ENCODE results near the gene QSOX1.
A peak's percentile ranks its signal among the peaks of the same experiment; 100 is the strongest.
"Not testable (repeated sequence)": the region's sequence is repeated elsewhere in the genome, so short reads cannot be mapped to it uniquely, and the experiment has no call there.

The QSOX1 gene, protein sequence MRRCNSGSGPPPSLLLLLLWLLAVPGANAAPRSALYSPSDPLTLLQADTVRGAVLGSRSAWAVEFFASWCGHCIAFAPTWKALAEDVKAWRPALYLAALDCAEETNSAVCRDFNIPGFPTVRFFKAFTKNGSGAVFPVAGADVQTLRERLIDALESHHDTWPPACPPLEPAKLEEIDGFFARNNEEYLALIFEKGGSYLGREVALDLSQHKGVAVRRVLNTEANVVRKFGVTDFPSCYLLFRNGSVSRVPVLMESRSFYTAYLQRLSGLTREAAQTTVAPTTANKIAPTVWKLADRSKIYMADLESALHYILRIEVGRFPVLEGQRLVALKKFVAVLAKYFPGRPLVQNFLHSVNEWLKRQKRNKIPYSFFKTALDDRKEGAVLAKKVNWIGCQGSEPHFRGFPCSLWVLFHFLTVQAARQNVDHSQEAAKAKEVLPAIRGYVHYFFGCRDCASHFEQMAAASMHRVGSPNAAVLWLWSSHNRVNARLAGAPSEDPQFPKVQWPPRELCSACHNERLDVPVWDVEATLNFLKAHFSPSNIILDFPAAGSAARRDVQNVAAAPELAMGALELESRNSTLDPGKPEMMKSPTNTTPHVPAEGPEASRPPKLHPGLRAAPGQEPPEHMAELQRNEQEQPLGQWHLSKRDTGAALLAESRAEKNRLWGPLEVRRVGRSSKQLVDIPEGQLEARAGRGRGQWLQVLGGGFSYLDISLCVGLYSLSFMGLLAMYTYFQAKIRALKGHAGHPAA

GRCh38 chr1:180154325-180155181, at the start of gene QSOX1:
TSS of gene QSOX1 (plus strand) at chr1:180154869. CDS start at chr1:180154908, 39 bp downstream.
- DNase-seq (ENCODE audit: low spot score), result peak; percentile 89

- DNase-seq (ENCODE audit: low spot score), result no peak
These were observed 42.6 kb upstream of the QSOX1 start for GRCh38 chr1:180112091-180112490.

GRCh38 chr1:180112984-180113647, 41.6 kb upstream of the QSOX1 start:
- DNase-seq (ENCODE audit: low spot score), result no peak

DNA sequence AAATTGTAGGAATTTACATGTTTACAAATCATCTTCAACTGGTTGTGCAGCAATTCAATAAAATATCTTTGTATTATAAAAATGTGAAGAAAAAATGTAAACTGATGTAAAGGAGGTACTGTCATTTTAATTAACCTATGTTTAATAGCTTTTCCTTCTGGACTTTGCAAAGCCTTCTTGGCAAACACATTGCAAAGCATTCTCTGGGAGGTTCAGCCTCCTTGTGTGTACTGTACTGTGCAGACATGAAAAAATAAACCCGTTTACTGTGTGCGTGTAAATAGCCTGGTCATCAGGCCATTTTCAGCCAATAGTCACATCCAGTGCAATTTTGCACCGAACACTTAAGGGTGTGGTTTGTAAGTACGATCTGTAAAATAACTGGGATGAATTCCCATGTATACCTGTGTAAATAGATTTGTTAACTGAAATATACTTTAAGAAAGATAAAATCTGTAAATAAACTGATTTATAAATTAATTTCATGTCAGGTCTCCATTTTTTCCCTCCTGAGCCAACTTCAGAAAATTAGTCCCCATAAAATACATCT, 40.2 kb upstream of the QSOX1 start:
- DNase-seq (ENCODE audit: low spot score), result no peak

DNA sequence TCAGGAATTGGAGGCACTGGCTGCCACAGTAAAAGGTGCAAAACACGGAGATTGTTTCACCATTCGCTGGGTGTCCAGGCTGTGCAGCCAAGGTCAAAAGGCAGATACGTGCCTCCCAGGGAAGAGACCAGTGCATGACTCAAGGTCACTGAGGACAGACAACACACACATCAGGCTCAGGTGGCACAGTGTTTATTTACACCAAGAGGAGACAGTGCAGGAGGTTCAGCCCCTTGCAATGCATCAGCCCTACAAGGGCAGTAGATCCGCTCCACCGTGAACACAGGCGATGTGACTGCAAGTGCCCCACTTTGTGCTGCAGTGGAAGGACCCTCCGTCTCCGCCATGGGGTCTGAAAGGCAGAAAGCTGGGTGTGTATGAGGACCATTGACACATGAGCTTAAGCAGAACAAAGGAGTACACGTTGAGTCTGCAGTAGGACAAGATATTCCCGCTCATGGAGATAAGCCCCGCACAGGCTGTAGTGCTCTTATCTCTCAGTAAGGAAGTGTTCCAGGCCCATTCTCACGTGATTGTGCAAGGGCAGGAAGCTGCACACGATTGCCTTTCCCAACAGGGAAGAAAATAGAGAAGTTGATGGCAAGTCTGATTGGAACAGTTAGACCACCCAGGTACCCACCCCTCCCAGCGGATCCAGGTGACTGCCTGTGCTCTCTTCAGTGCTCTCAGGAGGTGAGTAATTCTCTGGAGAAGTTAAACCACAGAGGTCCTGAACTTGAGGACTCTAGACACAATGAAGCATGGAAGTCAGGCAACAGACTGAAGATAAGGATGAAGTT, 37.5 kb upstream of the QSOX1 start:
- DNase-seq (ENCODE audit: low spot score), result no peak

- no peak for DNase-seq (ENCODE audit: low spot score)
These were observed 36.9 kb upstream of the QSOX1 start for GRCh38 chr1:180117764-180118116.

- DNase-seq (ENCODE audit: low spot score), result no peak
These were observed 34.8 kb upstream of the QSOX1 start for GRCh38 chr1:180119837-180120236.

DNA sequence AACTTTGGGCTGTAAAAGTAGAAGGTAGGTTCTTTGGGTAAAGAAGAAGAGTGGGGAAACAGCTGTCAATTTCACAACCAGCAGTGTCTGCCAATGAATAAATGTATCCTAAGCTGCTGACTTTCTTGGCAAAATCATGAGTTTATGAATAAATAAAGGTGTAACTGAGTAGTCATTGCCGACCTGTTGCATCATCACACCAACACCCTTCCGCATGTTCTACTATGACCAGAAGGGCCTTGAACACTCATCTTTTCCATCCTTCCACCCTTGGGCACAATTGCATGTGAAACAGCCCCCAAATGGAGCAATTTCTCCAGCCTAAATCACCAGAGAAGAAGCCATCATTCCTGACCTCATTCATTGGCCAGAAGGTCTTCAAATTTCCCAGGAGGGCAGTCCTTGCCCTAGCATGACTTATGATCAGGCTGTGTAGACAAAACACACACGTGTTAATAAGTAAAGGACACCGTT, 31.2 kb upstream of the QSOX1 start:
- DNase-seq (ENCODE audit: low spot score), result no peak

DNA sequence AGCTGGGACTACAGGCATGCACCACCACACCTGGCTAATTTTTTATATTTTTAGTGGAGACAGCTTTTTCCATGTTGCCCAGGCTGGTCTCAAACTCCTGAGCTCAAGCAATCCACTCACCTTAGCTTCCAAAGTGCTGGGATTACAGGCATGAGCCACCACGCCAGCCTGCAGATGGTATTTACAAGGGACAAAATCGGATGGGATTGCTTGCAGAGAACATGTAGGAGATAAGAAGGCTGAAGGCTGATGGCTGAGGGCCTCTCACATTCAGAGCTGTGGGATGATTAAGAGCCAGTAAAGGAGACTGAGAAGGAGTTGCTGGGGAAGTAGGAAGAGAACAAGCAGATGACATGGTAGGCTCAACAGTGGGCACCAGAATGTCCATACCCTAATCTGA, 24.0 kb upstream of the QSOX1 start:
- DNase-seq (ENCODE audit: low spot score), result no peak

GRCh38 chr1:180131510-180131909, 23.2 kb upstream of the QSOX1 start:
- no peak for DNase-seq (ENCODE audit: low spot score)

GRCh38 chr1:180133193-180133592, 21.5 kb upstream of the QSOX1 start:
- no peak for DNase-seq (ENCODE audit: low spot score)

- DNase-seq (ENCODE audit: low spot score), result not testable (repeated sequence)
These were observed 21.0 kb upstream of the QSOX1 start for GRCh38 chr1:180133688-180134087.

- no peak for DNase-seq (ENCODE audit: low spot score)
These were observed 19.1 kb upstream of the QSOX1 start for GRCh38 chr1:180135535-180135934.

DNA sequence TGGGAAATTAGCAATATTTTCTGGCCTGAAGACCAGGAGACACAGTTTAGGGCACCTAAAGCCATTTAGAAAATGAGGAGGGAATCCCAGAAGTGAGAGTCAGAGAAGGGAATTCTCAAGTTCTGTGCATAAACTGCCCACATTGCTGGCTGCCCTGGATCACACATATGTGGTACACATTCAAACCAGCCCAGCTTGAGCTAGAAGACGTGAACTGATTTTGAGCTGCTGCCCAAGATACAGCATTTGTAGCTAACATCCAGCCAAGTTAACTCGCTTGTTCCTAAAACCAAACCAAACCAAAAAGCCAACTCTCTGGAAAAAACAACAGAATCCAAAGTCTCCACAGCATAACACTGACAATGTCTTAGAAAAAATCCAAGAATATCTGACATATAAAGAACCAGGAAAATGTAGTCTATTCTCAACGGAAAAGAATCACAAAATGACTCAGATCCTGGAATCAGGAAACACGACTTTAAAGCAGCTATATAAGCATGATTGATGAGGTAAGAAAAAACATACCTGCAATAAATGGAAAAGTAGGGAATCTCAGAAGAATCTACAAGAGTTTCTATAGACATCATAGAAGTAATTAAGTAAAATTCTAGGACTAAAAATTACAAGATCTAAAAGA, 18.2 kb upstream of the QSOX1 start:
- no peak for DNase-seq (ENCODE audit: low spot score)

DNA sequence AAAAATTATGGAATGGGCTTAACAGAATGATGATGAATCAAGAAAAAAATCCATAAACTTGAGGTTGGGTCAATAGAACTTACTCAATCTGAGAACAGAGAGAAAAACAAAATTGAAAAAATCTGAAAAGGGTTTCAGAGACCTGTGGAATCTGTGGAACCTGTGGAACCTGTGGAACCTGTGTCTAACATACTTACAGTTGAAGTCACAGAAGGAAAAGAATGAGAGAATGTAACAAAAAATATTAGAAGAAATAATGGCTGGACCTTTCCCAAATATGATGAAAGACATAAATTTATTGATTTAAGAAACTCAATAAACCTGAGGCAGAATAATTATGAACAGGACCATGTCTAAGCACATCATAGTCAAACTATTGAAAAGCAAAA, 17.7 kb upstream of the QSOX1 start:
- DNase-seq (ENCODE audit: low spot score), result no peak

DNA sequence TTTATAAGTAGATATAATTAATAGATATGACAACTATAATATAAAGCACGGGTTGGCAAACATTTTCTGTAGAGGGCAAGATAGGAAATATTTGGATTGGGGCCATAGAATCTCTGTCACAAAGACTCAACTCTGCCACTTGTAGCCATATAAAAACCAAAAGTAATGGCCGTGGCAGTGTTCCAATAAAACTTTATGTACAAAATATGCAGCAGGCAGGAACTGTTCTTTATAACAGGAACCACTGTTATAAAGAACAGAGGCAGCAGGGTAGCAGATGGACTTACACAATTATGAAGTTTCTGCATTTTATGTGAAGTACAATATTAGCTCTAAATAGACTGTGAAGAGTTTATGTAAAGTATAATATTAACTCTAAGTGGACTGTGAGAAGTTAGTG, 16.9 kb upstream of the QSOX1 start:
- no peak for DNase-seq (ENCODE audit: low spot score)

DNA sequence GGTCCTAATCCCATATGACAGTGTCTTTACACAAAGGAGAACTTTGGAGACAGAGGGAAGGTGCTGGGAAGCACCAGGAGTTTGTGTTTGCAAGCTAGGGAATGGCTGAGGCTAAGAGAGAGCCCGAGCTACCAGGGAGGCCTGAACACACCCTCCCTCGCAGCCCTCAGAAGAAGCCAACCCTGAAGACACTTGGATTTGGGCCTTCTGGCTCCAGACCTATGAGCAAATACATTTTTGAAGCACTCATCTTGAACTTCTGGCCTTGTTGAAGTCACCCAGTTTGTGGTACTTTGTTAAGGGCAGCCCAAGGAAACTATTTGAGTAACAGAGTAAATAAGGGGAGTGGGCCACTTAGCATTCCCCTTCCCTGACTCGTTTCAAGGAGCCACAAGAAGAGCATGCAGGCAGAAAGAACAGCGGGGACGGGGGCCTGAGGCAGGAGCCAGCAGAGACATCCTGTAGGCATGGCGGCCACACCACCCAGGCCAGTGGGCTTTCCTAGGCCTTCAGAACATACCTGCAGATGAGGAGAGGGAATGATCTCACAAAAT, 13.2 kb upstream of the QSOX1 start:
- no peak for DNase-seq (ENCODE audit: low spot score)

- no peak for DNase-seq (ENCODE audit: low spot score)
These were observed 11.3 kb upstream of the QSOX1 start for GRCh38 chr1:180143359-180143758.

DNA sequence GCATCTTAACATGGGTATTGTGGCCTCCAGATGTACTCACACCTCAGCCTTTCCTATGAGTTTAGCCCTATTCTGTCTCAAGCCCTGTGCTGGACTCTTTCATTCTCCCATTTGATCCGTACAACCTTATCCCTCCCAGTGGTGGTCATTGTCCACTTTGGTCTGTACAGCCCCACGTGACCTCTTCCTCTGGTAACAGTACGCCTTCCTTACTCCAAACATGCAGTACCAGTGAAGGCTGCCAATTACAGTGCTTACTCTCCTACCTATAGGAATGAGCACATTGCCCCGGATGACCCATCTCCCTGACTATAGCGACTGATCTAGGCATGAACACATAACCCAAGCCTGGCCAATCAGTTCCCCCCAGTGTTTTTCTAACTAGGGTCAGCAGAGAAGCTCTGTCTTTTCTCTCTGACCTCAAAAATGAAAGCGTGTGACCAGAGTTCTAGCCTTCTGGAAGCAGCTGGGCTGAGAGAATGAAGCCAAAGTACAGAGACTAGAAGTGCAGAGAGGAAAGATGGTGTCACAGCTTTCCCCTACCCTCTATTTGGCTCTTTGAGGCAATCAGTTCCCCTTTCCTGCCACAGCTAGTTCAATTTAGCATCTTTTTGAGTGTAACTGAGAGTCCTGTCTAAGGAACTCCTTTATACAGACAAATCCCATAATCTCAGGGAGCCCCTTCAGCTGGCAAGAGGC, 9.9 kb upstream of the QSOX1 start:
- no peak for DNase-seq (ENCODE audit: low spot score)
